Fibroblast of lung (primary cell): ENCODE results near the gene GTPBP1.

Experiments
- CTCF ChIP-seq, 2 donors: IDR thresholded peaks in 1 of 2; conservative IDR thresholded peaks in 1 of 2; 1 replicate in 1 of 2; 2 replicates in 1 of 2; pipeline ENCODE4 v1.5.1; 2011 to 2012; ENCODE audit warnings: low read length in 2 of 2, control low read depth in 1 of 2, inconsistent platforms in 1 of 2, low read depth in 1 of 2, mild to moderate bottlenecking in 1 of 2
- EZH2 ChIP-seq: IDR thresholded peaks from 2 replicates; pipeline ENCODE4 v1.5.1; 2012; ENCODE audit warnings: low read length, control low read depth, mild to moderate bottlenecking; ENCODE audit errors: missing control alignments

- TF ChIP-seq CTCF (conservative IDR thresholded peaks at IDR 0.05 in 1 of 2, IDR thresholded peaks at IDR 0.05 in 1 of 2; ENCODE audit: low read depth in 1 of 2, low read length in 2 of 2) = no peak
- TF ChIP-seq EZH2 = no peak
Measured at GRCh38 chr22:38734421-38735100, 28.8 kb downstream of the GTPBP1 start.
